NCI-H524 (cell line): ENCODE measurements around the gene HCRTR1.

Source experiments
- DNase-seq, 2 experiments: peaks; one replicate each; lab custom pipeline; 2025; lab: John Stamatoyannopoulos, UW

The HCRTR1 gene

GRCh38 chr1:31650161-31651088, 32.9 kb downstream of the HCRTR1 start:
- no peak for DNase-seq

- DNase-seq, result no peak
Measured at GRCh38 chr1:31651089-31651420, 33.6 kb downstream of the HCRTR1 start.

GRCh38 chr1:31651766-31652165, 34.3 kb downstream of the HCRTR1 start:
- DNase-seq, result no peak

GRCh38 chr1:31652891-31653499, 35.5 kb downstream of the HCRTR1 start:
- no peak for DNase-seq

- DNase-seq, result no peak
Measured at GRCh38 chr1:31653717-31654473, 36.4 kb downstream of the HCRTR1 start.

- DNase-seq, result no peak
Measured at GRCh38 chr1:31654474-31654776, 36.9 kb downstream of the HCRTR1 start.

GRCh38 chr1:31655104-31655503, 37.6 kb downstream of the HCRTR1 start:
- no peak for DNase-seq

GRCh38 chr1:31655756-31656155, 38.3 kb downstream of the HCRTR1 start:
- no peak for DNase-seq

GRCh38 chr1:31657020-31657804, 39.7 kb downstream of the HCRTR1 start:
- no peak for DNase-seq

- no peak for DNase-seq
Measured at GRCh38 chr1:31657972-31658510, 40.6 kb downstream of the HCRTR1 start.

GRCh38 chr1:31658721-31659120, 41.2 kb downstream of the HCRTR1 start:
- no peak for DNase-seq

- no peak for DNase-seq
Measured at GRCh38 chr1:31659889-31660288, 42.4 kb downstream of the HCRTR1 start.

GRCh38 chr1:31660871-31661455, 43.5 kb downstream of the HCRTR1 start:
- DNase-seq, result no peak

- no peak for DNase-seq
Measured at GRCh38 chr1:31661856-31662255, 44.4 kb downstream of the HCRTR1 start.

GRCh38 chr1:31662463-31662862, 45.0 kb downstream of the HCRTR1 start:
- DNase-seq, result no peak

GRCh38 chr1:31663622-31664452, 46.3 kb downstream of the HCRTR1 start:
- peak in 1 of 2 experiments; percentile 45 for DNase-seq

GRCh38 chr1:31664528-31664927, 47.0 kb downstream of the HCRTR1 start:
- DNase-seq, result no peak

GRCh38 chr1:31665234-31665878, 47.9 kb downstream of the HCRTR1 start:
- DNase-seq, result no peak

- DNase-seq, result peak; percentile 23 to 68
Measured at GRCh38 chr1:31666263-31666963, 48.9 kb downstream of the HCRTR1 start.
